Keratinocyte (primary cell): Measurements from ENCODE around the gene CACNA1B. TPM values are rescaled to one million over a fixed set of nuclear protein-coding genes. Genes with fewer than 3 reads are reported as not detected.

ENCODE experiments used
- DNase-seq: peaks from one replicate; pipeline ENCODE4 v3.0.0-alpha.2; 2011; ENCODE audit warnings: low read depth, missing footprints, low spot score
- FAIRE-seq: peaks from 2 replicates; lab custom pipeline; 2011; peaks lifted over from hg19 to GRCh38; lab: Jason Lieb, UNC
- H2AFZ ChIP-seq: 2 replicates; pipeline ENCODE4 v1.6.0; 2012; ENCODE audit warnings: low read length, control low read depth, inconsistent platforms; ENCODE audit not compliant: control insufficient read depth
- H3K27ac ChIP-seq: 2 replicates; pipeline ENCODE4 v1.5.1; 2011; ENCODE audit warnings: low read length; ENCODE audit not compliant: control insufficient read depth, insufficient read depth
- H3K27me3 ChIP-seq: 3 replicates; pipeline ENCODE4 v1.6.0; 2011; ENCODE audit warnings: low read length; ENCODE audit not compliant: control insufficient read depth, insufficient read depth; ENCODE audit errors: extremely low read depth
- H3K36me3 ChIP-seq, 2 experiments: 2 replicates in 1 of 2; 3 replicates in 1 of 2; pipeline ENCODE4 v1.5.1; 2011; ENCODE audit warnings: low read length in 2 of 2, mild to moderate bottlenecking in 1 of 2; ENCODE audit not compliant: control insufficient read depth in 2 of 2, insufficient read depth in 2 of 2; ENCODE audit errors: extremely low read depth in 1 of 2
- H3K4me1 ChIP-seq: 3 replicates; pipeline ENCODE4 v1.5.1; 2011; ENCODE audit warnings: low read length; ENCODE audit not compliant: control insufficient read depth, insufficient read depth; ENCODE audit errors: extremely low read depth
- H3K4me2 ChIP-seq: 3 replicates; pipeline ENCODE4 v1.6.0; 2011; ENCODE audit warnings: low read depth, low read length; ENCODE audit not compliant: control insufficient read depth, insufficient read depth; ENCODE audit errors: extremely low read depth
- H3K4me3 ChIP-seq, 3 experiments: fragments of 200-600 bp in 1 of 3; sonication (generic) in 1 of 3; 2 replicates in 2 of 3; 3 replicates in 1 of 3; pipeline ENCODE4 v1.5.1; 2011 to 2016; ENCODE audit warnings: low read length in 3 of 3, mild to moderate bottlenecking in 3 of 3, control low read depth in 2 of 3, inconsistent platforms in 1 of 3, low read depth in 1 of 3, mixed read lengths in 1 of 3, mixed run types in 1 of 3, moderate library complexity in 1 of 3; ENCODE audit not compliant: control insufficient read depth in 2 of 3, insufficient read depth in 2 of 3; ENCODE audit errors: extremely low read depth in 1 of 3
- H3K79me2 ChIP-seq: 2 replicates; pipeline ENCODE4 v1.6.0; 2012; ENCODE audit warnings: low read length; ENCODE audit not compliant: control insufficient read depth, insufficient read depth
- H3K9ac ChIP-seq: 3 replicates; pipeline ENCODE4 v1.6.0; 2011; ENCODE audit warnings: low read length; ENCODE audit not compliant: control insufficient read depth, insufficient read depth; ENCODE audit errors: extremely low read depth
- H3K9me1 ChIP-seq: 3 replicates; pipeline ENCODE4 v1.6.0; 2011; ENCODE audit warnings: low read length; ENCODE audit not compliant: control insufficient read depth, insufficient read depth; ENCODE audit errors: extremely low read depth
- H3K9me3 ChIP-seq: 2 replicates; pipeline ENCODE4 v1.5.1; 2012; ENCODE audit warnings: low read depth, low read length; ENCODE audit not compliant: control insufficient read depth
- H4K20me1 ChIP-seq: 3 replicates; pipeline ENCODE4 v1.6.0; 2011; ENCODE audit warnings: low read length; ENCODE audit not compliant: control insufficient read depth, insufficient read depth; ENCODE audit errors: extremely low read depth
- EZH2 ChIP-seq: IDR thresholded peaks from one replicate; pipeline ENCODE4 v1.6.1; 2012; ENCODE audit warnings: inconsistent platforms, mild to moderate bottlenecking, low read length, moderate library complexity
- dilution Hi-C: fragments of 300-500 bp; cut with MboI; formaldehyde crosslinking; loops from one replicate; pipeline ENCODE4 v1.7.0; 2020; ENCODE audit warnings: low sequenced_read_pairs; ENCODE audit not compliant: extremely low pct_ligation_motif_present
- polyA plus RNA-seq, 5 experiments: library from polyadenylated mRNA; depleted of rRNA in 3 of 5; stranded (reverse) in 3 of 5; stranded (forward) in 1 of 5; unstranded in 1 of 5; fragments of >200 nt; gene quantifications; 1 replicate in 1 of 5; 2 replicates in 3 of 5; 3 replicates in 1 of 5; pipeline versions ENCODE4 v1.2.1 to v1.2.3, GENCODE V29; 2011 to 2012; ENCODE audit warnings: missing spikeins in 2 of 5, low read depth in 1 of 5, low replicate concordance in 1 of 5
- TF ChIP-seq, protein P1 (sequence below), 3 experiments: IDR thresholded peaks in 1 of 3; conservative IDR thresholded peaks in 1 of 3; optimal IDR thresholded peaks in 1 of 3; 2 replicates in 2 of 3; 3 replicates in 1 of 3; pipeline versions ENCODE3 to v1.5.1; 2011; ENCODE audit warnings: low read length in 3 of 3, mild to moderate bottlenecking in 3 of 3, moderate library complexity in 2 of 3, control low read depth in 1 of 3, inconsistent platforms in 1 of 3; ENCODE audit not compliant: insufficient read depth in 2 of 3; ENCODE audit errors: extremely low read depth in 1 of 3

CACNA1B gene
- polyA plus RNA-seq, 1 donor (not counting 4 experiments of a cell fraction or from before 2014, with no cell fraction given) = 0.01 TPM

DNA sequence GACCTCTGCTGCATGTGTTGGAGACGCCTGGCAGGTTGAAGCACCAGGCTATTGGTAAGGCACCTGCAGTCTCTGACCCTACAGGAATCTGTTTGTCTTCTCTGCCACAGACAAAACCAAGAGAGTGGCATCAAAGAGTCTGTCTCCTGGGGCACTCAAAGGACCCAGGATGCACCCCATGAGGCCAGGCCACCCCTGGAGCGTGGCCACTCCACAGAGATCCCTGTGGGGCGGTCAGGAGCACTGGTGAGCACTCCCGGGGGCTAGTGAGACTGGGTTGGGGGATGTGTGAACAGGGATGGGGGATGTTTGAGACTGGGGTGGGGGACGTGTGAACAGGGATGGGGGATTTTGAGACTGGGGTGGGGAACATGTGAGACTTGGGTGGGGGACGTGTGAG lies 240.3 kb downstream of the CACNA1B start:
- FAIRE-seq (no peak), DNase-seq (no peak)
- Histone ChIP-seq H3K79me2 (no peaks in the 10 kb centered on the region), H4K20me1 (no peaks in the 10 kb centered on the region), H3K4me2 (no peak overlapping the region), H3K4me1 (no peaks in the 10 kb centered on the region), H3K9me3 (peaks cover 4% of the 10 kb centered on the region), H3K27me3 (no peaks in the 10 kb centered on the region), H2AFZ (no peak overlapping the region), H3K36me3 (no peaks in the 10 kb centered on the region), H3K4me3 (no peak overlapping the region), H3K9me1 (no peaks in the 10 kb centered on the region), H3K27ac (no peak overlapping the region), H3K9ac (no peak overlapping the region)
- dilution Hi-C loops = no loop called here
- no peak for TF ChIP-seq EZH2
- TF ChIP-seq, protein P1, sequence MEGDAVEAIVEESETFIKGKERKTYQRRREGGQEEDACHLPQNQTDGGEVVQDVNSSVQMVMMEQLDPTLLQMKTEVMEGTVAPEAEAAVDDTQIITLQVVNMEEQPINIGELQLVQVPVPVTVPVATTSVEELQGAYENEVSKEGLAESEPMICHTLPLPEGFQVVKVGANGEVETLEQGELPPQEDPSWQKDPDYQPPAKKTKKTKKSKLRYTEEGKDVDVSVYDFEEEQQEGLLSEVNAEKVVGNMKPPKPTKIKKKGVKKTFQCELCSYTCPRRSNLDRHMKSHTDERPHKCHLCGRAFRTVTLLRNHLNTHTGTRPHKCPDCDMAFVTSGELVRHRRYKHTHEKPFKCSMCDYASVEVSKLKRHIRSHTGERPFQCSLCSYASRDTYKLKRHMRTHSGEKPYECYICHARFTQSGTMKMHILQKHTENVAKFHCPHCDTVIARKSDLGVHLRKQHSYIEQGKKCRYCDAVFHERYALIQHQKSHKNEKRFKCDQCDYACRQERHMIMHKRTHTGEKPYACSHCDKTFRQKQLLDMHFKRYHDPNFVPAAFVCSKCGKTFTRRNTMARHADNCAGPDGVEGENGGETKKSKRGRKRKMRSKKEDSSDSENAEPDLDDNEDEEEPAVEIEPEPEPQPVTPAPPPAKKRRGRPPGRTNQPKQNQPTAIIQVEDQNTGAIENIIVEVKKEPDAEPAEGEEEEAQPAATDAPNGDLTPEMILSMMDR (optimal IDR thresholded peaks at IDR 0.05 in 1 of 3, IDR thresholded peaks at IDR 0.05 in 1 of 3, conservative IDR thresholded peaks at IDR 0.05 in 1 of 3; ENCODE audit: extremely low read depth in 1 of 3, insufficient read depth in 2 of 3, low read length in 3 of 3) = no peak

DNA sequence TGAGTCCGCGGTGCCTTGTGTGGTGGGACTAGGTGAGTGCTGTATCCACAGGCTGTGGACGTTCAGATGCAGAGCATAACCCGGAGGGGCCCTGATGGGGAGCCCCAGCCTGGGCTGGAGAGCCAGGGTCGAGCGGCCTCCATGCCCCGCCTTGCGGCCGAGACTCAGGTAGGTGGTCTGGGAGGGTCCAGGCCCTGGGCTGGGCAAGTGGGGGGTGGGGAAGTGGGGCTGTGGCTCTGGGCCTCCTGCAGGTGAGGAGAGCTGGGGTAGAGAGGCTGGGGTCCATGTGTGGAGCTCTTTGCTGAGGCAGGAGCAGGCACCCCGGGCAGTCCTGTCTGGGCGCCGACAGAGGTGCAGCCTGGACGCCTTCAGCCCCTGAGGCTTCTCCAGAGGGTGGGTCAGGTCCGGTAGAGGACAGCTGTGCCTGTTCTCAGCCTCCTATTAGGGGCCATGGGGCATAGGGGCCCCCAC lies 241.1 kb downstream of the CACNA1B start:
- Histone ChIP-seq H3K79me2 (no peaks in the 10 kb centered on the region), H4K20me1 (no peaks in the 10 kb centered on the region), H3K36me3 (no peaks in the 10 kb centered on the region), H3K4me2 (no peak overlapping the region), H3K4me3 (no peak overlapping the region), H2AFZ (no peak overlapping the region), H3K9ac (no peak overlapping the region), H3K27ac (no peak overlapping the region), H3K4me1 (no peaks in the 10 kb centered on the region), H3K9me3 (peaks cover 3% of the 10 kb centered on the region), H3K27me3 (no peaks in the 10 kb centered on the region), H3K9me1 (no peaks in the 10 kb centered on the region)
- no peak for FAIRE-seq
- dilution Hi-C loops = no loop called here
- TF ChIP-seq, protein P1 (optimal IDR thresholded peaks at IDR 0.05 in 1 of 3, IDR thresholded peaks at IDR 0.05 in 1 of 3, conservative IDR thresholded peaks at IDR 0.05 in 1 of 3; ENCODE audit: extremely low read depth in 1 of 3, insufficient read depth in 2 of 3, low read length in 3 of 3) = no peak
- TF ChIP-seq EZH2 = no peak
- DNase-seq = no peak
